ENCODE measurements around the gene NAALADL1.

GRCh38 chr11:65036931-65037330 is 21.4 kb downstream of the NAALADL1 start:
- TF ChIP-seq EZH2 (IDR thresholded peaks at IDR 0.05; ENCODE audit: borderline replicate concordance) (no peak), CTCF (IDR thresholded peaks at IDR 0.05; ENCODE audit: poor library complexity) (no peak)

All from hepatocyte (in vitro differentiated cells).